ENCODE measurements around the gene KCP.
A peak's percentile ranks its signal among the peaks of the same experiment; 100 is the strongest.

KCP gene

GRCh38 chr7:128893251-128894100, 17.0 kb downstream of the KCP start:
- TF ChIP-seq CTCF (IDR thresholded peaks at IDR 0.05) (no peak), ZFX (IDR thresholded peaks at IDR 0.05; ENCODE audit: borderline replicate concordance) (no peak)
- no peak overlapping the region for H3K27ac ChIP-seq

GRCh38 chr7:128892521-128893250, 17.8 kb downstream of the KCP start:
- no peak overlapping the region for H3K27ac ChIP-seq
- no peak for TF ChIP-seq CTCF (IDR thresholded peaks at IDR 0.05)
- TF ChIP-seq ZFX (IDR thresholded peaks at IDR 0.05; ENCODE audit: borderline replicate concordance) = no peak

GRCh38 chr7:128891942-128892269, 18.6 kb downstream of the KCP start:
- no peak overlapping the region for H3K27ac ChIP-seq
- no peak for TF ChIP-seq CTCF (IDR thresholded peaks at IDR 0.05)

- TF ChIP-seq ZFX (IDR thresholded peaks at IDR 0.05; ENCODE audit: borderline replicate concordance) = no peak
- TF ChIP-seq CTCF (IDR thresholded peaks at IDR 0.05) = peak; percentile 46
- H3K27ac ChIP-seq = no peak overlapping the region
These were observed 19.2 kb downstream of the KCP start for GRCh38 chr7:128891110-128891941.

GRCh38 chr7:128890306-128891109, 20.0 kb downstream of the KCP start:
- no peak overlapping the region for H3K27ac ChIP-seq
- TF ChIP-seq CTCF (IDR thresholded peaks at IDR 0.05) (no peak), ZFX (IDR thresholded peaks at IDR 0.05; ENCODE audit: borderline replicate concordance) (no peak)

- H3K27ac ChIP-seq = no peak overlapping the region; the same call in 1 of the 2 replicates
These were observed 21.4 kb downstream of the KCP start for GRCh38 chr7:128889121-128889520.

More at GRCh38 chr7:128889121-128889520, 21.4 kb downstream of the KCP start:
- TF ChIP-seq ZFX (IDR thresholded peaks at IDR 0.05; ENCODE audit: borderline replicate concordance) = no peak
- TF ChIP-seq CTCF (IDR thresholded peaks at IDR 0.05) = no peak

All from 22Rv1 (cell line).